HUES6 (cell line): ENCODE results near the gene GALK2.

Experiments
- H3K27ac ChIP-seq: 2 replicates; pipeline ENCODE4 v1.7.0; 2013; ENCODE audit warnings: low read depth, mild to moderate bottlenecking, low read length, inconsistent platforms
- H3K27me3 ChIP-seq: 2 replicates; pipeline ENCODE4 v1.6.1; 2013; ENCODE audit warnings: low read length; ENCODE audit not compliant: control insufficient read depth, insufficient read depth
- H3K36me3 ChIP-seq: 2 replicates; pipeline ENCODE4 v1.6.1; 2013; ENCODE audit warnings: low read length; ENCODE audit not compliant: control insufficient read depth, insufficient read depth
- H3K4me1 ChIP-seq: 2 replicates; pipeline ENCODE4 v1.6.1; 2013; ENCODE audit warnings: low read length; ENCODE audit not compliant: control insufficient read depth, insufficient read depth
- H3K4me3 ChIP-seq: 2 replicates; pipeline ENCODE4 v1.5.1; 2013; ENCODE audit warnings: low read depth, low read length
- H3K9ac ChIP-seq: one replicate; pipeline ENCODE4 v1.6.1; 2013; ENCODE audit warnings: mild to moderate bottlenecking, low read length
- H3K9me3 ChIP-seq: 2 replicates; pipeline ENCODE4 v1.6.1; 2013; ENCODE audit warnings: low read depth, low read length; ENCODE audit not compliant: control insufficient read depth, insufficient read depth

The GALK2 gene

DNA sequence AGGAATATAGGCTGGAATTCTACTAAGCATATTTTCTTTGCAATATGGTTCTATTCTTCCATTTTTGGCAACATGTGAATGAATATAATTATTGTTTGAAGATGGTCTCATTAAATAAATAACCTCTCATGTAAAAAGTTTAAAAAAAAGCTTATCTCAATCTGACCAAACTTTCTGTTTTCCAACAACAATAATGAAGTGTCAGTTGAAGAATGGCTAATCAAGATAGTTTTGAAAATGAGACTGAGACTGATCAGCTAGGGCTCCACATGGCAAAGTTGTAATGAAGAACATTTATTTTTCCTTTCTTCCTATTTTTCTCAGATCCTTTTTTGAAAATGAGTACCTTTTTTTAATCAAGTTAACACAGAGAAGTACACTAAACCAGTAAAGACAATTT, 117.4 kb downstream of the GALK2 start:
- Histone ChIP-seq H3K9me3 (no peaks in the 10 kb centered on the region), H3K4me1 (no peaks in the 10 kb centered on the region; the same call in 1 of the 2 replicates), H3K36me3 (peaks cover 2% of the 10 kb centered on the region; the same call in 1 of the 2 replicates), H3K27me3 (no peaks in the 10 kb centered on the region), H3K4me3 (no peak overlapping the region), H3K9ac (no peak overlapping the region), H3K27ac (no peak overlapping the region)

DNA sequence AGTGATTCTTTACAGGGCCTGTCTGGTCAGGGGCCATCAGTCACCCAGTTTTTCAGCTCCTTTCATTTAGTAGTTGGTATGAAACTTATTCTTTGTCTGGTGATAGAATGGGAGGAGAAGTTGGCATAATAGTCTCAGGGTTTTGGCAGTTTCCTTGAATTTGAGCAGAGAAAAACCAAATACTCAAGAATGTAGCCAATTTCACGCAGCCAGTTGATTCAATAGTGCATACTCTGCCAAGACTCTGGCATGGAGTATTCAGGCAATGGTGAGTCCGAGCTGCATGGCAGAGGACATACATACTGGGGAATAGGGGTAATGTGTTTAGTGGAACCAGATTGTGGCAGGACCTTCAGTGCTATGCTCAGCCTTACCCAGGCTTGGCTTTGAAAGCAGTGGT, 118.3 kb downstream of the GALK2 start:
- Histone ChIP-seq H3K27ac (no peak overlapping the region), H3K9me3 (no peaks in the 10 kb centered on the region), H3K27me3 (no peaks in the 10 kb centered on the region), H3K9ac (no peak overlapping the region), H3K36me3 (peaks cover 2% of the 10 kb centered on the region), H3K4me3 (no peak overlapping the region), H3K4me1 (no peaks in the 10 kb centered on the region; the same call in 1 of the 2 replicates)

DNA sequence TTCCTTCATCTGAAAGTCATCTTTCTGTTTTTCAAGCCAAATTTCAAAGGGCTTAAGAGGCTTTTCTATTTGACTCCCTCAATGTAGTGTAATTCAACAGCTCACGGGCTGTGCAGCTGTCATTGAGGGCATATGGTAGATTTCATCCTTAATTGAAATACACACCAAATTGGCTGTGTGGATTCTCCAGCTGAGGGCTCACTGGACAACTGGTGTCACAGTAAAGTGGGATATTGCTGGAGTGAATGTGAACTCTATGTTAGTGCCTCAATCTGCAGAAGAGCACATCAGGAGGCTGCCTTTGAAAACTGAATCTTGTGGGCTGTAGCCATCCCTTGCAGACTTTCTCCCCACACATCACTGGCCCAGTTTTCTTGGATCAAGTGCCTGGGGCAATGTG, 120.1 kb downstream of the GALK2 start:
- Histone ChIP-seq H3K9me3 (no peaks in the 10 kb centered on the region), H3K27ac (no peak overlapping the region), H3K36me3 (no peaks in the 10 kb centered on the region; the same call in 1 of the 2 replicates), H3K4me1 (no peaks in the 10 kb centered on the region; the same call in 1 of the 2 replicates), H3K27me3 (no peaks in the 10 kb centered on the region), H3K4me3 (no peak overlapping the region), H3K9ac (no peak overlapping the region)

DNA sequence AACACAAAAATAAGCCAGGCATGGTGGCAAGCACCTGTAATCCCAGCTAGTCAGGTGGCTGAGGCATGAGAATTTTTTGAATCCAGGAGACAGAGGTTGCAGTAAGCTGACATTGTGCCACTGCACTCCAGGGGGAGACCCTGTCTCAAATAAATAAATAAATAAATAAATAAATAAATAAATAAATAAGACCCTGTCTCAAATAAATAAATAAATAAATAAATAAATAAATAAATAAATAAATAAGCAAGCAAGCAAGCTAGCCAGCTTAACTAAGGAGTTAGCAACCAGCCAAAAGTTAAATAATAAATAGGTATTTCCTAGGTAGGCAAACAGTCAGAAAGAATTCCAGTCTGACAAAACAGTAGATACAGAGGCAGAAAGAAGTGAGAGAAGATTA, 123.9 kb downstream of the GALK2 start:
- Histone ChIP-seq H3K27ac (no peak overlapping the region), H3K4me1 (no peaks in the 10 kb centered on the region; the same call in 1 of the 2 replicates), H3K9me3 (peaks cover 4% of the 10 kb centered on the region; the same call in 1 of the 2 replicates), H3K4me3 (no peak overlapping the region), H3K27me3 (no peaks in the 10 kb centered on the region), H3K9ac (no peak overlapping the region), H3K36me3 (no peaks in the 10 kb centered on the region; the same call in 1 of the 2 replicates)

DNA sequence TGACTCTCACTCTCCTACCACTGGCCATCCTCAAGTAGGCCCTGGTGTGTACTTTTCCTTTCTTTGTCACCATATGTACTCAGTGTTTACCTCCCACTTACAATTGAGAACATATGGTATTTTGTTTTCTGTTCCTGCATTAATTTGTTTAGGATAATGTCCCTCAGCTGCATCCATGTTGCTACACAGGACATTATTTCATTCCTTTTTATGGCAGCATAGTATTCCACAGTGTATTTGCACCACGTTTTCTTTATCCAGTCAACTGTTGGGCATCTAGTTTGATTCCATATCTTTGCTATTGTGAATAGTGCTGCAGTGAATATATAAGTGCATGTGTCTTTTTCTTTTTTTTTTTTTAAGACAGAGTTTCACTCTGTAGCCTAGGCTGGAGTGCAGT, 126.2 kb downstream of the GALK2 start:
- no peak overlapping the region for H3K9ac ChIP-seq
- H3K4me1 ChIP-seq, result no peaks in the 10 kb centered on the region; the same call in 1 of the 2 replicates
- H3K36me3 ChIP-seq, result no peaks in the 10 kb centered on the region; the same call in 1 of the 2 replicates
- no peak overlapping the region for H3K27ac ChIP-seq
- no peak overlapping the region for H3K4me3 ChIP-seq
- peaks cover 4% of the 10 kb centered on the region; the same call in 1 of the 2 replicates for H3K9me3 ChIP-seq
- no peaks in the 10 kb centered on the region for H3K27me3 ChIP-seq

DNA sequence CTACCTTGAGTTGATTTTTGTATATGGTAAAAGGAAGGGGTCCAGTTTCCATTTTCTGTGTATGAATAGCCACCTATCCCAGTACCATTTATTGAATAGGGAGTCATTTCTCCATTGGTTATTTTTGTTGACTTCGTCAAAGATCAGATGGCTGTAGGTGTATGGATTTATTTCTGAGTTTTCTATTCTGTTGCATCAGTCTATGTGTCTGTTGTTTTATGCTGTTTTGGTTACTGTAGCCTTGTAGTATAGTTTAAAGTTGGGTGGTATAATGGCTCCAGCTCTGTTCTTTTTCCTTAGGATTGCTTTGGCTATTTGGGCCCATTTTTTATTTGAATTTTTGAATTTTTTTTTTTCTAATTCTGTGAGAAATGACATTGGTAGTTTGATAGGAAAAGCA, 127.5 kb downstream of the GALK2 start:
- Histone ChIP-seq H3K4me1 (no peaks in the 10 kb centered on the region), H3K9me3 (peaks cover 4% of the 10 kb centered on the region; the same call in 1 of the 2 replicates), H3K4me3 (no peak overlapping the region), H3K27me3 (no peaks in the 10 kb centered on the region), H3K27ac (no peak overlapping the region), H3K36me3 (no peaks in the 10 kb centered on the region; the same call in 1 of the 2 replicates), H3K9ac (no peak overlapping the region)

DNA sequence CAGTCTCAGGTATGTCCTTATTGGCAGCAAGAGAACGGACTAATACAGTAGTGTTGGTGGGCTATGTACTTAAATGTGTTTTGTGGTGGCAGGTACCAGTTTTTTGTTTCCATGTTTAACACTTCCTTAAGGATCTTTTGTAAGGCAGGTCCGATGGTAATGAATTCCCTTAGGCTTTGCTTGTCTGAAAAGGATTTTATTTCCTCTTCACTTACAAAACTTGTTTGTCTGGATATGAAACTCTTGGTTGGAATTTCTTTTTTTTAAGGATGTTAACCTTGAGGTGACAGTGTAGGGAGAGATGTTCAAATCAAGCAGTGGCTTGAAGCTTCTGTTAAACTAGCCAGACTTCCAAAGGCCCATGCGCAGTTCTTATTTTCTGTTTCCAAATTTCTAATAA, 130.8 kb downstream of the GALK2 start:
- Histone ChIP-seq H3K27ac (no peak overlapping the region), H3K9ac (no peak overlapping the region), H3K27me3 (no peaks in the 10 kb centered on the region), H3K9me3 (peaks cover 4% of the 10 kb centered on the region; the same call in 1 of the 2 replicates), H3K36me3 (0 out of 2 replicates have a peak, but pooled peaks cover 6% of the 10 kb centered on the region), H3K4me1 (no peaks in the 10 kb centered on the region), H3K4me3 (no peak overlapping the region)

DNA sequence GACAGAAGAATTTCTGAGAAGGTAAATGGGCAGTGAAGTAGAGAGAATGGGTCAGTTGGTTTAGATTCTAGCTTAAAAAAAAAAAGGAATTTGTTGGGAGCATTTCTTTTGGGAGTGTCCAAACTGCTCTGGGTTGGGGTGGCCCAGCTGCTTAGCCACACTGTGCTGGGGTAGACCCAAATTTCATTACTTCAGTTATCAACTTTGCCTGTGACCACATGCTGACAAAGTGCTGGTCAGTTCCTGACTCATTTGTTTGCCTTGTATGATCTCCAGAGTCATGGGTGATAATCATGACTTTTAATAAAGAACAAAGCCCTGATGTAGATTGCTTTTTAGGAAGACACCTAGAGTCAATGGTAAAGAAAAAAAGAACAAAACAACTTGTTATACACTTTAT, 131.5 kb downstream of the GALK2 start:
- Histone ChIP-seq H3K9ac (no peak overlapping the region), H3K4me3 (no peak overlapping the region), H3K27me3 (no peaks in the 10 kb centered on the region), H3K9me3 (peaks cover 4% of the 10 kb centered on the region; the same call in 1 of the 2 replicates), H3K27ac (no peak overlapping the region), H3K4me1 (no peaks in the 10 kb centered on the region), H3K36me3 (0 out of 2 replicates have a peak, but pooled peaks cover 6% of the 10 kb centered on the region)

DNA sequence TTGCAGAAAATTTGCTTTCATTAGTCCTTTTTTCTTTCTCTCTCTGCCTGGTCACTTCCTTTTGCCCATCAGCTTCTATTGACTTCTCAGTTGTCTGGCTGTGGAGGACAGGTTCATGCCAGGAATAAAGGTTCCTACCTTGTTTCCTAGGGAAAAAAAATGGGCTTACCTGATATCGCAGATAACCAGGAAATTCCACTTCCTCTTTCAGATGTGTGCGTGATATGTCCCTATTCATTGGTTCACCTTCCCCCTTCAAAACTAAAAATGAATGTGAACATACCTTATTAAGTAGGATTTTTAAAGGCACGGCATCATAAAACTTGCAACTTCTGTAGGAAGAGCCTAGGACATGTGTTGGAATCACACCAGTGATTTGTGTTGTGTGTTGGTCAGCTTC, 133.0 kb downstream of the GALK2 start:
- H3K4me1 ChIP-seq, result no peaks in the 10 kb centered on the region
- H3K4me3 ChIP-seq, result no peak overlapping the region
- H3K9ac ChIP-seq, result no peak overlapping the region
- 0 out of 2 replicates have a peak, but pooled peaks cover 6% of the 10 kb centered on the region for H3K36me3 ChIP-seq
- H3K9me3 ChIP-seq, result peaks cover 3% of the 10 kb centered on the region; the same call in 1 of the 2 replicates
- H3K27ac ChIP-seq, result no peak overlapping the region
- no peaks in the 10 kb centered on the region for H3K27me3 ChIP-seq

DNA sequence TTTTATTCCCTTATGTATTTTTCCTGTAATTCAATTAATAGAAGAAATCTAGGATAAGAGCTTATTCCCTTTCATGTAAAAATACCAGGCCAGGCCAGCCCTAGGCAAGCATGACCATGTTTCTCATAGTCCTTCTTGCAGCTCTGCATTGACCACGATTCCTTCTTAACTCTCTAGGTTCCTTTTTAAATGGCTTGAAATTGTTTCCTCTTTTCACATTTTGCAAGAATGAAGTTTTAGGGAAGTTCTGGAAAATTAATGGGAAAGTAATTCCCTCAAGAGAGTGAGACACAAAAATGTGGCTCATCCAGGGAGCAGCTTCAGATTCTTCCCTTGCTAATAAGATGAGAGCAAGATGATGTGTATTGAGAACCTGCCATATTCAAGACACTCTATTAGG, 136.5 kb downstream of the GALK2 start:
- Histone ChIP-seq H3K9me3 (no peaks in the 10 kb centered on the region), H3K4me3 (no peak overlapping the region), H3K36me3 (0 out of 2 replicates have a peak, but pooled peaks cover 6% of the 10 kb centered on the region), H3K27me3 (no peaks in the 10 kb centered on the region), H3K4me1 (no peaks in the 10 kb centered on the region), H3K27ac (no peak overlapping the region), H3K9ac (no peak overlapping the region)

DNA sequence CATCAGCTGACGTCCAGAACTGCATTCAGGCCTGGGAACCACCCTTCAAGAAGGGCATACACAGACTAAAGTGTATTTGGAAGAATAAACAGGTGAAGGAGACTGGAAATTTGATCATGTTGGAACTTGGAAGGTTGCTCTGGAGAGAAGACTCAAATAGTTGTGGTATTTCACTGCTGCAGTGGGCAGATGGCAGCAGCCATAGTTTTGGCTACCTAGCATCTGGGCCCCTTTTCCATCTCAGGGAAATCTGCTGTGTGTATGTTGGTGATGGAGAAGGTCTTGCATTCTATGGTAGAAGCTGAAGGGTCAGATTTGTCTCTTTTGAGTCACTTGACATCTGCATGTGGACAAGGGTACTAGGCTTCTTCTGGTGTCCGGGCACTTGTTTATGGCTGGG, 138.6 kb downstream of the GALK2 start:
- H3K36me3 ChIP-seq, result 0 out of 2 replicates have a peak, but pooled peaks cover 6% of the 10 kb centered on the region
- H3K27ac ChIP-seq, result no peak overlapping the region
- H3K27me3 ChIP-seq, result no peaks in the 10 kb centered on the region
- H3K4me1 ChIP-seq, result no peaks in the 10 kb centered on the region
- H3K4me3 ChIP-seq, result no peak overlapping the region
- H3K9ac ChIP-seq, result no peak overlapping the region
- H3K9me3 ChIP-seq, result no peaks in the 10 kb centered on the region
